ENCODE results near the gene BTRC.

The BTRC gene

GRCh38 chr10:101595591-101596433 is 241.8 kb downstream of the BTRC start:
- H3K4me1 Mint-ChIP-seq = peaks cover 11% of the 10 kb centered on the region
- peaks cover 3% of the 10 kb centered on the region for H3K27me3 Mint-ChIP-seq (ENCODE audit: low read depth, poor library complexity)
- no peak for TF ChIP-seq CTCF (IDR thresholded peaks at IDR 0.05)
- no peaks in the 10 kb centered on the region for H3K9me3 Mint-ChIP-seq
- H3K36me3 Mint-ChIP-seq (ENCODE audit: low read depth) = peaks cover 5% of the 10 kb centered on the region
- DNase-seq = no peak
- no peak overlapping the region for H3K4me3 Mint-ChIP-seq
- H3K27ac Mint-ChIP-seq = no peak overlapping the region

GRCh38 chr10:101597091-101597900 is 243.3 kb downstream of the BTRC start:
- peak overlapping the region; percentile 36 for H3K27ac Mint-ChIP-seq
- no peaks in the 10 kb centered on the region for H3K9me3 Mint-ChIP-seq
- peaks cover 6% of the 10 kb centered on the region for H3K27me3 Mint-ChIP-seq (ENCODE audit: low read depth, poor library complexity)
- H3K36me3 Mint-ChIP-seq (ENCODE audit: low read depth) = peaks cover 10% of the 10 kb centered on the region
- no peak overlapping the region for H3K4me3 Mint-ChIP-seq
- no peak for TF ChIP-seq CTCF (IDR thresholded peaks at IDR 0.05)
- DNase-seq = no peak
- H3K4me1 Mint-ChIP-seq = peaks cover 8% of the 10 kb centered on the region

GRCh38 chr10:101601541-101601940 is 247.6 kb downstream of the BTRC start:
- DNase-seq = no peak

GRCh38 chr10:101602761-101603398 is 248.9 kb downstream of the BTRC start:
- H3K36me3 Mint-ChIP-seq (ENCODE audit: low read depth) = peaks cover 34% of the 10 kb centered on the region
- no peak overlapping the region for H3K4me3 Mint-ChIP-seq
- peak; percentile 90 for DNase-seq
- H3K27me3 Mint-ChIP-seq (ENCODE audit: low read depth, poor library complexity) = peaks cover 6% of the 10 kb centered on the region
- H3K4me1 Mint-ChIP-seq = peaks cover 20% of the 10 kb centered on the region
- TF ChIP-seq CTCF (IDR thresholded peaks at IDR 0.05) = peak; percentile 98
- H3K9me3 Mint-ChIP-seq = no peaks in the 10 kb centered on the region
- no peak overlapping the region for H3K27ac Mint-ChIP-seq

More at GRCh38 chr10:101601541-101601940, 247.6 kb downstream of the BTRC start:
- peaks cover 32% of the 10 kb centered on the region for H3K36me3 Mint-ChIP-seq (ENCODE audit: low read depth)
- no peak for TF ChIP-seq CTCF (IDR thresholded peaks at IDR 0.05)
- H3K9me3 Mint-ChIP-seq = no peaks in the 10 kb centered on the region
- peaks cover 9% of the 10 kb centered on the region for H3K27me3 Mint-ChIP-seq (ENCODE audit: low read depth, poor library complexity)
- H3K4me3 Mint-ChIP-seq = no peak overlapping the region
- H3K4me1 Mint-ChIP-seq = peaks cover 7% of the 10 kb centered on the region
- no peak overlapping the region for H3K27ac Mint-ChIP-seq
